Left cardiac atrium (tissue), 4 donors: ENCODE measurements around the gene ARHGEF26. TPM values are rescaled to one million over a fixed set of nuclear protein-coding genes. Genes with fewer than 3 reads are reported as not detected.

Source experiments
- ATAC-seq, 2 donors: fragments of 200-7000 bp; cut with Tn5 transposase; one replicate each; pipeline ENCODE4 v1.9.1; 2020; ENCODE audit warnings: mild to moderate bottlenecking in 2 of 2, moderate library complexity in 2 of 2
- DNase-seq: peaks from one replicate; pipeline ENCODE4 v3.0.0-alpha.2; 2020
- intact Hi-C, 2 donors: fragments of 100-400 bp; cut with DNase I; formaldehyde crosslinking; loops; one replicate each; pipeline versions ENCODE4 v1.14.1 to v1.15.1; 2022 to 2023
- total RNA-seq, 2 donors: library from RNA; stranded (reverse); fragmentation: NEBNext Ultra II Directional; extraction: Animal tissue kit (Norgen Biotek cat#: 25700); gene quantifications; one replicate each; pipeline ENCODE4 v1.2.1, GENCODE V29; 2021
- donor health status: DM: no; HTN: yes; CAD: no.
- donor health status: DM: no; HTN: yes; CAD: no; lungs with severe emphysema.
- donor health status: DM: yes; HTN: yes; CAD: no.
- donor health status: Dilated cardiomyopathy.

The ARHGEF26 gene
- total RNA-seq, 2 donors from 2014 or later: 5.2 to 5.6 TPM

GRCh38 chr3:154304116-154304786 lies 183.1 kb downstream of the ARHGEF26 start:
- DNase-seq: no peak
- ATAC-seq: no peak
- intact Hi-C loops: no loop called here

GRCh38 chr3:154304936-154305335 lies 183.7 kb downstream of the ARHGEF26 start:
- ATAC-seq (no peak), DNase-seq (no peak)
- intact Hi-C loops: no loop called here

- DNase-seq (no peak), ATAC-seq (no peak)
- intact Hi-C loops: no loop called here
These were observed 186.2 kb downstream of the ARHGEF26 start for GRCh38 chr3:154307363-154307762.

Other genes starting within 250 kb of the ARHGEF26 start
- 10 to 100 TPM; 31.4 to 54.2 TPM for gene DHX36, start 203.1 kb downstream of the ARHGEF26 start, total RNA-seq